ENCODE results near the gene HOXD9.

DNA sequence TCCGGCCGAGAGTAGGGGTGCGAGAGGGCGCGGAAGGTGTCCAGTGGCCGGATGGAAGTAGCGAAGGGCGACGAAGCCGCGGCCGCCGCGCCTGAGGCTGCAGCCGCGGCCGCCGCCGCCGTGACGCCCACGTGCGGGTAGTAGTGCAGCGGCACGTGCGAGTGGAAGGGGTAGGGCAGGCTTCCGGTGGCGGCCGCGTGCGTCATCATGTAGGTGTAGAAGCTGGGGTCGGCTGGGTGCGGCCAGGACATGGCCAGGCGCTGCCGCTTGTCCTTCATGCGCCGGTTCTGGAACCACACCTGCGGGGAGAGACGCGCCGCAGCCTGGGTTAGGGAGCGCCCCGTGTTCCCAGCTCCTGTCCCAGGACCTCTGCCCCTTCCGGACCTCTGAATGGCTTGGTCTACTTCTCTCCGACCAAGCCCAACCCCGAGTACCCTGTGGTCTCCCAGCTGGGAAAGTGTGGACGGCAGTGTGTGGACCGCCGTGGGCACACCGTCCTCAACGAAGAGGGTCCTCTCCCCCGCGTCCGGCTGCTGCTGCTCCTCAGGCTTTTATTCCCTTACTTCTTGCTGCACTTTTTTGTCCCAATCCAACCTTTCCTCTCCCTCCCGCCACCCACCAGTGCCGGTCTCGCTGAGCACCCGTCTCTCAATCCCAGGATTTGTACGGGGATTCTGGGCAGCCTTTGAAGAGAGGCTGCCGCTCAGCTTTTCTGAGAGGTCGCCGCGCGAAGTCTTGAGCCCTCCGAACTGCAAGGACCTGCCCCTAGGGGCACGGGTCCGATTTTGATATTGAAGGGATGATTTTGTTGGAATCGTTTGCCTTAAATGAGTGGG, 41.8 kb upstream of the HOXD9 start:
- TF ChIP-seq, protein P1, sequence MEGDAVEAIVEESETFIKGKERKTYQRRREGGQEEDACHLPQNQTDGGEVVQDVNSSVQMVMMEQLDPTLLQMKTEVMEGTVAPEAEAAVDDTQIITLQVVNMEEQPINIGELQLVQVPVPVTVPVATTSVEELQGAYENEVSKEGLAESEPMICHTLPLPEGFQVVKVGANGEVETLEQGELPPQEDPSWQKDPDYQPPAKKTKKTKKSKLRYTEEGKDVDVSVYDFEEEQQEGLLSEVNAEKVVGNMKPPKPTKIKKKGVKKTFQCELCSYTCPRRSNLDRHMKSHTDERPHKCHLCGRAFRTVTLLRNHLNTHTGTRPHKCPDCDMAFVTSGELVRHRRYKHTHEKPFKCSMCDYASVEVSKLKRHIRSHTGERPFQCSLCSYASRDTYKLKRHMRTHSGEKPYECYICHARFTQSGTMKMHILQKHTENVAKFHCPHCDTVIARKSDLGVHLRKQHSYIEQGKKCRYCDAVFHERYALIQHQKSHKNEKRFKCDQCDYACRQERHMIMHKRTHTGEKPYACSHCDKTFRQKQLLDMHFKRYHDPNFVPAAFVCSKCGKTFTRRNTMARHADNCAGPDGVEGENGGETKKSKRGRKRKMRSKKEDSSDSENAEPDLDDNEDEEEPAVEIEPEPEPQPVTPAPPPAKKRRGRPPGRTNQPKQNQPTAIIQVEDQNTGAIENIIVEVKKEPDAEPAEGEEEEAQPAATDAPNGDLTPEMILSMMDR (IDR thresholded peaks at IDR 0.05; ENCODE audit: low read depth, low read length): no peak
- TF ChIP-seq POLR2A (IDR thresholded peaks at IDR 0.05; ENCODE audit: extremely low read depth, insufficient read length) (no peak), MYC (IDR thresholded peaks at IDR 0.05; ENCODE audit: low read depth, low read length) (no peak)
